Gastrocnemius medialis (tissue), 4 donors: ENCODE measurements around the gene BMPR2.
"Not testable (repeated sequence)": the region's sequence is repeated elsewhere in the genome, so short reads cannot be mapped to it uniquely, and the experiment has no call there.

Experiments used
- POLR2A ChIP-seq, 2 donors: fragments of 450-650 bp; IDR thresholded peaks; one replicate each; pipeline ENCODE4 v1.6.1; 2017; ENCODE audit warnings: antibody characterized with exemption in 2 of 2, mild to moderate bottlenecking in 2 of 2, moderate library complexity in 2 of 2
- TF ChIP-seq, protein P1 (sequence below), 5 experiments: fragments of 450-650 bp in 3 of 5; fragments of 200-600 bp in 2 of 5; sonication (generic) in 2 of 5; IDR thresholded peaks in 4 of 5; conservative IDR thresholded peaks in 1 of 5; 1 replicate in 4 of 5; 2 replicates in 1 of 5; pipeline ENCODE4 v1.5.1; 2016 to 2019; ENCODE audit warnings: antibody characterized with exemption in 5 of 5, mild to moderate bottlenecking in 3 of 5, moderate library complexity in 3 of 5

DNA sequence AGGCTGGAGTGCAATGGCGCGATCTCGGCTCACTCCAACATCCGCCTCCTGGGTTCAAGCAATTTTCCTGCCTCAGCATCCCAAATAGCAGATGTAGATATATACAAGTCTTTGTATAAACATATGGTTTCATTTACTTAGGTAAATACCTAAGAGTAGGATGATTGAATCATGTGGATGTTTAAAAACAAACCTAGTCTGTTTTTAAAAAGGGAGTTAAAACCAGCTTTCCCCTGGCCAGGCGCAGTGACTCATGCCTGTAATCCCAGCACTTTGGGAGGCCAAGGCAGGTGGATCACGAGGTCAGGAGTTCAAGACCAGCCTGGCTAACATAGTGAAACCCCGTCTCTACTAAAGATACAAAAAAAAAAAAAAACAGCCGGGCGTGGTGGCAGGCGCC lies 174.9 kb downstream of the BMPR2 start:
- TF ChIP-seq, protein P1, sequence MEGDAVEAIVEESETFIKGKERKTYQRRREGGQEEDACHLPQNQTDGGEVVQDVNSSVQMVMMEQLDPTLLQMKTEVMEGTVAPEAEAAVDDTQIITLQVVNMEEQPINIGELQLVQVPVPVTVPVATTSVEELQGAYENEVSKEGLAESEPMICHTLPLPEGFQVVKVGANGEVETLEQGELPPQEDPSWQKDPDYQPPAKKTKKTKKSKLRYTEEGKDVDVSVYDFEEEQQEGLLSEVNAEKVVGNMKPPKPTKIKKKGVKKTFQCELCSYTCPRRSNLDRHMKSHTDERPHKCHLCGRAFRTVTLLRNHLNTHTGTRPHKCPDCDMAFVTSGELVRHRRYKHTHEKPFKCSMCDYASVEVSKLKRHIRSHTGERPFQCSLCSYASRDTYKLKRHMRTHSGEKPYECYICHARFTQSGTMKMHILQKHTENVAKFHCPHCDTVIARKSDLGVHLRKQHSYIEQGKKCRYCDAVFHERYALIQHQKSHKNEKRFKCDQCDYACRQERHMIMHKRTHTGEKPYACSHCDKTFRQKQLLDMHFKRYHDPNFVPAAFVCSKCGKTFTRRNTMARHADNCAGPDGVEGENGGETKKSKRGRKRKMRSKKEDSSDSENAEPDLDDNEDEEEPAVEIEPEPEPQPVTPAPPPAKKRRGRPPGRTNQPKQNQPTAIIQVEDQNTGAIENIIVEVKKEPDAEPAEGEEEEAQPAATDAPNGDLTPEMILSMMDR (IDR thresholded peaks at IDR 0.05 in 4 of 5, conservative IDR thresholded peaks at IDR 0.05 in 1 of 5) = not testable (repeated sequence)
- not testable (repeated sequence) for TF ChIP-seq POLR2A (IDR thresholded peaks at IDR 0.05)
